SK-N-SH (cell line): Measurements from ENCODE around the gene ABCA10. TPM values are rescaled to one million over a fixed set of nuclear protein-coding genes. Genes with fewer than 3 reads are reported as not detected.

ENCODE experiments used
- CTCF ChIA-PET: fragments of 300-600, 350-600 bp; formaldehyde crosslinking; extraction: SDS; loops from one replicate; lab custom pipeline; 2021; lab: Yijun Ruan, JAX
- POLR2A ChIA-PET: fragments of 350-600 bp; sonication (Branson Sonifier 250); formaldehyde crosslinking; extraction: SDS; loops from one replicate; lab custom pipeline; 2020; ENCODE audit warnings: antibody characterized with exemption, inconsistent platforms; lab: Yijun Ruan, JAX
- DNase-seq: peaks from one replicate; pipeline ENCODE4 v3.0.0; 2012
- H2AFZ ChIP-seq: fragments of 200-600 bp; sonication (generic); 2 replicates; pipeline ENCODE4 v1.8.1; 2016; ENCODE audit warnings: antibody characterized with exemption, mild to moderate bottlenecking, low read depth
- H3F3A ChIP-seq: fragments of 200-600 bp; sonication (generic); replicated peaks from 2 replicates; pipeline ENCODE3; 2016; ENCODE audit warnings: antibody characterized with exemption, mild to moderate bottlenecking; ENCODE audit not compliant: insufficient read depth
- H3K27ac ChIP-seq, 2 experiments: fragments of 200-500 bp in 1 of 2; fragments of 200-600 bp in 1 of 2; sonication (Bioruptor generic) in 1 of 2; sonication (generic), shearing (Covaris generic) in 1 of 2; 2 replicates each; pipeline versions ENCODE4 v1.5.1 to v1.6.1; 2014 to 2016; ENCODE audit warnings: low read depth in 2 of 2, inconsistent platforms in 1 of 2, low read length in 1 of 2, mild to moderate bottlenecking in 1 of 2, mixed read lengths in 1 of 2
- H3K27me3 ChIP-seq: fragments of 200-600 bp; sonication (generic), shearing (Covaris generic); 2 replicates; pipeline ENCODE4 v1.6.1; 2016; ENCODE audit warnings: mixed run types; ENCODE audit not compliant: insufficient read depth
- H3K36me3 ChIP-seq, 2 experiments: fragments of 200-500 bp in 1 of 2; fragments of 200-600 bp in 1 of 2; sonication (Bioruptor generic) in 1 of 2; sonication (generic) in 1 of 2; replicated peaks in 1 of 2; 2 replicates each; pipeline versions ENCODE3 to v1.5.1; 2014 to 2016; ENCODE audit warnings: low read length in 1 of 2, mild to moderate bottlenecking in 1 of 2; ENCODE audit not compliant: insufficient read depth in 2 of 2, control insufficient read depth in 1 of 2
- H3K4me1 ChIP-seq, 2 experiments: fragments of 200-500 bp in 1 of 2; fragments of 200-600 bp in 1 of 2; sonication (Bioruptor generic) in 1 of 2; sonication (generic), shearing (Covaris generic) in 1 of 2; 2 replicates each; pipeline versions ENCODE4 v1.5.1 to v1.6.1; 2014 to 2016; ENCODE audit warnings: low read depth in 1 of 2, low read length in 1 of 2, mixed run types in 1 of 2; ENCODE audit not compliant: insufficient read depth in 2 of 2, control insufficient read depth in 1 of 2
- H3K4me2 ChIP-seq: fragments of 200-600 bp; sonication (generic), shearing (Covaris generic); 2 replicates; pipeline ENCODE4 v1.6.1; 2017; ENCODE audit warnings: mixed run types
- H3K4me3 ChIP-seq, 2 experiments: fragments of 200-500 bp in 1 of 2; fragments of 200-600 bp in 1 of 2; sonication (Bioruptor generic) in 1 of 2; sonication (generic), shearing (Covaris generic) in 1 of 2; 2 replicates each; pipeline versions ENCODE4 v1.5.1 to v1.8.1; 2014 to 2016; ENCODE audit warnings: low read depth in 2 of 2, inconsistent platforms in 1 of 2, low read length in 1 of 2, mild to moderate bottlenecking in 1 of 2, mixed read lengths in 1 of 2, moderate library complexity in 1 of 2
- H3K79me2 ChIP-seq: fragments of 200-600 bp; sonication (generic); 2 replicates; pipeline ENCODE4 v1.8.1; 2017; ENCODE audit warnings: mild to moderate bottlenecking; ENCODE audit not compliant: insufficient read depth
- H3K9ac ChIP-seq: fragments of 200-600 bp; sonication (generic); 2 replicates; pipeline ENCODE4 v1.6.1; 2017; ENCODE audit warnings: mixed run types
- H3K9me2 ChIP-seq: fragments of 200-600 bp; sonication (generic); 2 replicates; pipeline ENCODE4 v1.6.1; 2017; ENCODE audit warnings: mixed run types
- H3K9me3 ChIP-seq: fragments of 200-600 bp; sonication (generic); 2 replicates; pipeline ENCODE4 v1.6.1; 2017; ENCODE audit warnings: mixed run types, mild to moderate bottlenecking, moderate library complexity
- H4K20me1 ChIP-seq: fragments of 200-600 bp; sonication (generic); 2 replicates; pipeline ENCODE4 v1.6.1; 2017; ENCODE audit warnings: mild to moderate bottlenecking, mixed run types; ENCODE audit not compliant: insufficient read depth
- CHD2 ChIP-seq: fragments of 150-350 bp; IDR thresholded peaks from 2 replicates; pipeline ENCODE4 v1.6.1; 2018; ENCODE audit warnings: low read length; ENCODE audit not compliant: partially characterized antibody
- ELF1 ChIP-seq: IDR thresholded peaks from 2 replicates; pipeline ENCODE4 v1.4.0; 2012
- EP300 ChIP-seq, 2 experiments: IDR thresholded peaks; 2 replicates each; pipeline versions ENCODE4 v1.4.0 to v1.6.1; 2012; ENCODE audit warnings: borderline replicate concordance in 1 of 2, low read depth in 1 of 2, low read length in 1 of 2
- FOXM1 ChIP-seq: IDR thresholded peaks from 2 replicates; pipeline ENCODE4 v1.4.0; 2012; ENCODE audit warnings: low read depth, mild to moderate bottlenecking
- GABPA ChIP-seq: IDR thresholded peaks from 2 replicates; pipeline ENCODE4 v1.4.0; 2012; ENCODE audit warnings: low read depth, mild to moderate bottlenecking
- GATA2 ChIP-seq: sonication (generic); formaldehyde crosslinking; IDR thresholded peaks from 2 replicates; pipeline ENCODE4 v1.5.0; 2020; ENCODE audit warnings: mild to moderate bottlenecking, missing genetic modification reagents
- MXI1 ChIP-seq: IDR thresholded peaks from 2 replicates; pipeline ENCODE4 v1.6.1; 2012; ENCODE audit warnings: mild to moderate bottlenecking, low read depth, low read length, improper control_type of control experiment
- RAD21 ChIP-seq: IDR thresholded peaks from 2 replicates; pipeline ENCODE4 v1.6.1; 2012; ENCODE audit warnings: mild to moderate bottlenecking, low read length
- TEAD4 ChIP-seq: IDR thresholded peaks from 2 replicates; pipeline ENCODE4 v1.4.0; 2012; ENCODE audit warnings: mild to moderate bottlenecking, borderline replicate concordance; ENCODE audit not compliant: insufficient read depth
- WGBS: methylation state at CpG from one replicate; pipeline ENCODE4 v1.1.6; 2017; ENCODE audit warnings: low lambda C conversion rate; 5-methylcytosine and 5-hydroxymethylcytosine counted together
- polyA plus RNA-seq, 3 experiments: library from polyadenylated mRNA; depleted of rRNA; stranded (reverse); fragments of >200 nt; gene quantifications; 2 replicates each; pipeline ENCODE4 v1.2.3, GENCODE V29; 2012
- TF ChIP-seq, protein P1 (sequence below): IDR thresholded peaks from 2 replicates; pipeline ENCODE4 v1.4.0; 2012; ENCODE audit warnings: low read depth, borderline replicate concordance
- TF ChIP-seq, protein P2 (sequence below): IDR thresholded peaks from 2 replicates; pipeline ENCODE4 v1.4.0; 2012; ENCODE audit warnings: low read depth
- TF ChIP-seq, protein P3 (sequence below): IDR thresholded peaks from 2 replicates; pipeline ENCODE4 v1.6.1; 2012; ENCODE audit warnings: mild to moderate bottlenecking, low read depth, low read length, moderate library complexity
- TF ChIP-seq, protein P4 (sequence below): IDR thresholded peaks from 2 replicates; pipeline ENCODE4; 2012
- TF ChIP-seq, protein P5 (sequence below): IDR thresholded peaks from 2 replicates; pipeline ENCODE4 v1.4.0; 2012; ENCODE audit warnings: low read depth, borderline replicate concordance

ABCA10 gene
- polyA plus RNA-seq, 1 of the 3 experiments (the other 2 are of a cell fraction): 0.07 TPM

DNA sequence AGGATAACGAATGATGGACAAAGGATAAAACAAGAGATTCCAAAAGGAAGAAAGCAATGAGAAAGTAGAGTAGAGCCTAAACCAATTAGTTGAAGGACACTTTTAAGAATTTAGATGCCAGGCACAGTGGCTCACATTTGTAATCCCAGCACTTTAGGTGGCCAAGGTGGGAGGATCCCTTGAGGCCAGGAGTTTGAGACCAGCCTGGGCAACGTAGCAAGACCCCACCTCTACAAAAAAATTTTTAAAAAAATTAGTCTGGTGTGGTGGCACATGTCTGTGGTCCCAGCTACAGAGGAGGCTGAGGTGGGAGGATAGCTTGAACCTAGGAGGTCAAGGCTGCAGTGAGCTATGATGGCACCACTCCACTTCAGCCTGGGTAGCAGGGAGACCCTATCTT is 20.0 kb downstream of the ABCA10 start:
- H3K36me3 ChIP-seq: no peaks in the 10 kb centered on the region
- TF ChIP-seq, protein P1, sequence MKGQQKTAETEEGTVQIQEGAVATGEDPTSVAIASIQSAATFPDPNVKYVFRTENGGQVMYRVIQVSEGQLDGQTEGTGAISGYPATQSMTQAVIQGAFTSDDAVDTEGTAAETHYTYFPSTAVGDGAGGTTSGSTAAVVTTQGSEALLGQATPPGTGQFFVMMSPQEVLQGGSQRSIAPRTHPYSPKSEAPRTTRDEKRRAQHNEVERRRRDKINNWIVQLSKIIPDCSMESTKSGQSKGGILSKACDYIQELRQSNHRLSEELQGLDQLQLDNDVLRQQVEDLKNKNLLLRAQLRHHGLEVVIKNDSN: no peak
- no peak for TF ChIP-seq MXI1
- TF ChIP-seq, protein P2, sequence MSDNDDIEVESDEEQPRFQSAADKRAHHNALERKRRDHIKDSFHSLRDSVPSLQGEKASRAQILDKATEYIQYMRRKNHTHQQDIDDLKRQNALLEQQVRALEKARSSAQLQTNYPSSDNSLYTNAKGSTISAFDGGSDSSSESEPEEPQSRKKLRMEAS: no peak
- TF ChIP-seq, protein P3, sequence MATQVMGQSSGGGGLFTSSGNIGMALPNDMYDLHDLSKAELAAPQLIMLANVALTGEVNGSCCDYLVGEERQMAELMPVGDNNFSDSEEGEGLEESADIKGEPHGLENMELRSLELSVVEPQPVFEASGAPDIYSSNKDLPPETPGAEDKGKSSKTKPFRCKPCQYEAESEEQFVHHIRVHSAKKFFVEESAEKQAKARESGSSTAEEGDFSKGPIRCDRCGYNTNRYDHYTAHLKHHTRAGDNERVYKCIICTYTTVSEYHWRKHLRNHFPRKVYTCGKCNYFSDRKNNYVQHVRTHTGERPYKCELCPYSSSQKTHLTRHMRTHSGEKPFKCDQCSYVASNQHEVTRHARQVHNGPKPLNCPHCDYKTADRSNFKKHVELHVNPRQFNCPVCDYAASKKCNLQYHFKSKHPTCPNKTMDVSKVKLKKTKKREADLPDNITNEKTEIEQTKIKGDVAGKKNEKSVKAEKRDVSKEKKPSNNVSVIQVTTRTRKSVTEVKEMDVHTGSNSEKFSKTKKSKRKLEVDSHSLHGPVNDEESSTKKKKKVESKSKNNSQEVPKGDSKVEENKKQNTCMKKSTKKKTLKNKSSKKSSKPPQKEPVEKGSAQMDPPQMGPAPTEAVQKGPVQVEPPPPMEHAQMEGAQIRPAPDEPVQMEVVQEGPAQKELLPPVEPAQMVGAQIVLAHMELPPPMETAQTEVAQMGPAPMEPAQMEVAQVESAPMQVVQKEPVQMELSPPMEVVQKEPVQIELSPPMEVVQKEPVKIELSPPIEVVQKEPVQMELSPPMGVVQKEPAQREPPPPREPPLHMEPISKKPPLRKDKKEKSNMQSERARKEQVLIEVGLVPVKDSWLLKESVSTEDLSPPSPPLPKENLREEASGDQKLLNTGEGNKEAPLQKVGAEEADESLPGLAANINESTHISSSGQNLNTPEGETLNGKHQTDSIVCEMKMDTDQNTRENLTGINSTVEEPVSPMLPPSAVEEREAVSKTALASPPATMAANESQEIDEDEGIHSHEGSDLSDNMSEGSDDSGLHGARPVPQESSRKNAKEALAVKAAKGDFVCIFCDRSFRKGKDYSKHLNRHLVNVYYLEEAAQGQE: no peak
- no peak for TF ChIP-seq ELF1
- TF ChIP-seq TEAD4: no peak
- TF ChIP-seq, protein P4, sequence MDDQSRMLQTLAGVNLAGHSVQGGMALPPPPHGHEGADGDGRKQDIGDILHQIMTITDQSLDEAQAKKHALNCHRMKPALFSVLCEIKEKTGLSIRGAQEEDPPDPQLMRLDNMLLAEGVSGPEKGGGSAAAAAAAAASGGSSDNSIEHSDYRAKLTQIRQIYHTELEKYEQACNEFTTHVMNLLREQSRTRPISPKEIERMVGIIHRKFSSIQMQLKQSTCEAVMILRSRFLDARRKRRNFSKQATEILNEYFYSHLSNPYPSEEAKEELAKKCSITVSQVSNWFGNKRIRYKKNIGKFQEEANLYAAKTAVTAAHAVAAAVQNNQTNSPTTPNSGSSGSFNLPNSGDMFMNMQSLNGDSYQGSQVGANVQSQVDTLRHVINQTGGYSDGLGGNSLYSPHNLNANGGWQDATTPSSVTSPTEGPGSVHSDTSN: no peak
- TF ChIP-seq GATA2 (CRISPR knock-in tag): no peak
- TF ChIP-seq FOXM1: no peak
- TF ChIP-seq CHD2: no peak
- TF ChIP-seq, protein P5, sequence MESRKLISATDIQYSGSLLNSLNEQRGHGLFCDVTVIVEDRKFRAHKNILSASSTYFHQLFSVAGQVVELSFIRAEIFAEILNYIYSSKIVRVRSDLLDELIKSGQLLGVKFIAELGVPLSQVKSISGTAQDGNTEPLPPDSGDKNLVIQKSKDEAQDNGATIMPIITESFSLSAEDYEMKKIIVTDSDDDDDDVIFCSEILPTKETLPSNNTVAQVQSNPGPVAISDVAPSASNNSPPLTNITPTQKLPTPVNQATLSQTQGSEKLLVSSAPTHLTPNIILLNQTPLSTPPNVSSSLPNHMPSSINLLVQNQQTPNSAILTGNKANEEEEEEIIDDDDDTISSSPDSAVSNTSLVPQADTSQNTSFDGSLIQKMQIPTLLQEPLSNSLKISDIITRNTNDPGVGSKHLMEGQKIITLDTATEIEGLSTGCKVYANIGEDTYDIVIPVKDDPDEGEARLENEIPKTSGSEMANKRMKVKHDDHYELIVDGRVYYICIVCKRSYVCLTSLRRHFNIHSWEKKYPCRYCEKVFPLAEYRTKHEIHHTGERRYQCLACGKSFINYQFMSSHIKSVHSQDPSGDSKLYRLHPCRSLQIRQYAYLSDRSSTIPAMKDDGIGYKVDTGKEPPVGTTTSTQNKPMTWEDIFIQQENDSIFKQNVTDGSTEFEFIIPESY: no peak
- TF ChIP-seq GABPA: no peak
- TF ChIP-seq RAD21: no peak
- TF ChIP-seq EP300 (IDR thresholded peaks at IDR 0.05; ENCODE audit: borderline replicate concordance in 1 of 2, low read depth in 1 of 2, low read length in 1 of 2): no peak
- no peaks in the 10 kb centered on the region for H3K79me2 ChIP-seq
- no peak overlapping the region for H3K4me2 ChIP-seq
- H3K27me3 ChIP-seq: no peaks in the 10 kb centered on the region
- H3K9ac ChIP-seq: no peak overlapping the region
- DNase-seq: no peak
- H3K4me3 ChIP-seq: no peak overlapping the region
- H3K9me3 ChIP-seq: no peaks in the 10 kb centered on the region
- no peak overlapping the region for H3K27ac ChIP-seq
- no peaks in the 10 kb centered on the region for H3K9me2 ChIP-seq
- H4K20me1 ChIP-seq: no peaks in the 10 kb centered on the region
- H2AFZ ChIP-seq: no peak overlapping the region
- ChIA-PET CTCF (interaction anchor here (0.8 kb wide), 1 partner anchor 16 kb away, joined by 3 read pairs; no protein-coding TSS in a partner anchor), POLR2A (no interaction called here)
- 15% methylated on average over 2 of the region's 2 CpGs for WGBS
- H3K4me1 ChIP-seq: no peaks in the 10 kb centered on the region
- H3F3A ChIP-seq: no peaks in the 10 kb centered on the region
